HEK293T (cell line): ENCODE measurements around the gene RBMS1.
"Not testable (repeated sequence)": the region's sequence is repeated elsewhere in the genome, so short reads cannot be mapped to it uniquely, and the experiment has no call there.

ENCODE experiments used
- ARNT ChIP-seq: fragments of 450-650 bp; IDR thresholded peaks from 2 replicates; pipeline ENCODE4 v1.6.1; 2017; ENCODE audit warnings: mild to moderate bottlenecking
- BHLHE40 ChIP-seq: fragments of 450-650 bp; IDR thresholded peaks from 2 replicates; pipeline ENCODE4 v1.6.1; 2016; ENCODE audit warnings: mild to moderate bottlenecking, moderate library complexity, borderline replicate concordance
- CTBP1 ChIP-seq: fragments of 450-650 bp; IDR thresholded peaks from 2 replicates; pipeline ENCODE4 v1.6.1; 2016; ENCODE audit warnings: borderline replicate concordance
- ELF4 ChIP-seq: fragments of 450-650 bp; IDR thresholded peaks from 2 replicates; pipeline ENCODE4 v1.6.1; 2017; ENCODE audit warnings: antibody characterized with exemption
- FOXA1 ChIP-seq: fragments of 450-650 bp; IDR thresholded peaks from 2 replicates; pipeline ENCODE4 v1.6.1; 2016; ENCODE audit warnings: mild to moderate bottlenecking
- FOXM1 ChIP-seq: fragments of 450-650 bp; IDR thresholded peaks from 2 replicates; pipeline ENCODE4 v1.6.1; 2017; ENCODE audit warnings: mild to moderate bottlenecking, borderline replicate concordance
- HDGF ChIP-seq: fragments of 450-650 bp; IDR thresholded peaks from 2 replicates; pipeline ENCODE4 v1.6.1; 2017; ENCODE audit warnings: antibody characterized with exemption, borderline replicate concordance
- L3MBTL2 ChIP-seq: fragments of 450-650 bp; conservative IDR thresholded peaks from 2 replicates; pipeline ENCODE4 v1.6.1; 2016; ENCODE audit warnings: mild to moderate bottlenecking
- NFRKB ChIP-seq: fragments of 450-650 bp; IDR thresholded peaks from 2 replicates; pipeline ENCODE4 v1.6.1; 2016; ENCODE audit warnings: mild to moderate bottlenecking, moderate library complexity
- PKNOX1 ChIP-seq: fragments of 450-650 bp; IDR thresholded peaks from 2 replicates; pipeline ENCODE4 v1.6.1; 2016
- SP1 ChIP-seq: fragments of 450-650 bp; IDR thresholded peaks from 2 replicates; pipeline ENCODE4 v1.6.1; 2017
- SUZ12 ChIP-seq: fragments of 450-650 bp; IDR thresholded peaks from 2 replicates; pipeline ENCODE4 v1.6.1; 2016; ENCODE audit warnings: mild to moderate bottlenecking
- TARDBP ChIP-seq: fragments of 450-650 bp; IDR thresholded peaks from 2 replicates; pipeline ENCODE4 v1.6.1; 2016
- ZNF384 ChIP-seq: fragments of 450-650 bp; IDR thresholded peaks from 2 replicates; pipeline ENCODE4 v1.6.1; 2016

- not testable (repeated sequence) for TF ChIP-seq NFRKB, HDGF, SP1, PKNOX1, BHLHE40, TARDBP, ELF4, FOXA1, FOXM1, SUZ12, CTBP1, L3MBTL2, ZNF384, ARNT
Measured at GRCh38 chr2:160448821-160449220, 44.8 kb downstream of the RBMS1 start.
